ENCODE data around the gene ITGAE.

DNA sequence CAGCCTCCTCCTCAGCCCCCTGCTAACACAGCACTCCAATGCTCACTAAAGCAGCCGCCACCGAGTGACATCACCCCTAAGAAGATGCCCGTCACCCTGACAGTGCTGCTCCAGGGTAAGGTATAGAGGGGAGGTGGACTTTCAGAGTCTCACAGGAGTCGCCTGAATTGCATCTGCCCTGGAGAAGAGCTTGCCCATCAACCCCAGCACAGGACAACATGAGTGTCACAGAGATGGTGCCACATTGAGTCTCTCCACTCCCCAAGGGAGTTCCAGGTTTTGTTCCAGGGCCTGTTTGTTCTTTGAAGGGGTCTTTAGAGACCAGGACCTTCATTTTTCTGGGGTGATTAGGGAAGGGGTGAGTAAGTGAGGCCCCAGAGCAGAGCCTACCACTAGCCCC, 102.8 kb downstream of the ITGAE start:
- no peak for TF ChIP-seq POLR2A (IDR thresholded peaks at IDR 0.05)
- TF ChIP-seq, protein P1, sequence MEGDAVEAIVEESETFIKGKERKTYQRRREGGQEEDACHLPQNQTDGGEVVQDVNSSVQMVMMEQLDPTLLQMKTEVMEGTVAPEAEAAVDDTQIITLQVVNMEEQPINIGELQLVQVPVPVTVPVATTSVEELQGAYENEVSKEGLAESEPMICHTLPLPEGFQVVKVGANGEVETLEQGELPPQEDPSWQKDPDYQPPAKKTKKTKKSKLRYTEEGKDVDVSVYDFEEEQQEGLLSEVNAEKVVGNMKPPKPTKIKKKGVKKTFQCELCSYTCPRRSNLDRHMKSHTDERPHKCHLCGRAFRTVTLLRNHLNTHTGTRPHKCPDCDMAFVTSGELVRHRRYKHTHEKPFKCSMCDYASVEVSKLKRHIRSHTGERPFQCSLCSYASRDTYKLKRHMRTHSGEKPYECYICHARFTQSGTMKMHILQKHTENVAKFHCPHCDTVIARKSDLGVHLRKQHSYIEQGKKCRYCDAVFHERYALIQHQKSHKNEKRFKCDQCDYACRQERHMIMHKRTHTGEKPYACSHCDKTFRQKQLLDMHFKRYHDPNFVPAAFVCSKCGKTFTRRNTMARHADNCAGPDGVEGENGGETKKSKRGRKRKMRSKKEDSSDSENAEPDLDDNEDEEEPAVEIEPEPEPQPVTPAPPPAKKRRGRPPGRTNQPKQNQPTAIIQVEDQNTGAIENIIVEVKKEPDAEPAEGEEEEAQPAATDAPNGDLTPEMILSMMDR (IDR thresholded peaks at IDR 0.05): no peak
